Measurements from ENCODE around the gene GPRIN1. TPM values are rescaled to one million over a fixed set of nuclear protein-coding genes. Genes with fewer than 3 reads are reported as not detected.

GPRIN1 gene
- total RNA-seq (2021), result 16.7 and 18.9 TPM in 2 replicates
- percentile 57 among the genes with signal in this experiment for Bru-seq, nascent RNA
- BruChase-seq, experiment 1, labeled RNA remaining after a 2-hour chase, result percentile 62 among the genes with signal in this experiment
- BruChase-seq, experiment 2, labeled RNA remaining after a 6-hour chase, result percentile 66 among the genes with signal in this experiment
- long read RNA-seq, full-length matches to known transcripts, result 31 of 61 reads
- long read RNA-seq, partial matches to known transcripts, result 26 of 61 reads
- long read RNA-seq, other reads (novel, unspliced or antisense), result 4 of 61 reads

DNA sequence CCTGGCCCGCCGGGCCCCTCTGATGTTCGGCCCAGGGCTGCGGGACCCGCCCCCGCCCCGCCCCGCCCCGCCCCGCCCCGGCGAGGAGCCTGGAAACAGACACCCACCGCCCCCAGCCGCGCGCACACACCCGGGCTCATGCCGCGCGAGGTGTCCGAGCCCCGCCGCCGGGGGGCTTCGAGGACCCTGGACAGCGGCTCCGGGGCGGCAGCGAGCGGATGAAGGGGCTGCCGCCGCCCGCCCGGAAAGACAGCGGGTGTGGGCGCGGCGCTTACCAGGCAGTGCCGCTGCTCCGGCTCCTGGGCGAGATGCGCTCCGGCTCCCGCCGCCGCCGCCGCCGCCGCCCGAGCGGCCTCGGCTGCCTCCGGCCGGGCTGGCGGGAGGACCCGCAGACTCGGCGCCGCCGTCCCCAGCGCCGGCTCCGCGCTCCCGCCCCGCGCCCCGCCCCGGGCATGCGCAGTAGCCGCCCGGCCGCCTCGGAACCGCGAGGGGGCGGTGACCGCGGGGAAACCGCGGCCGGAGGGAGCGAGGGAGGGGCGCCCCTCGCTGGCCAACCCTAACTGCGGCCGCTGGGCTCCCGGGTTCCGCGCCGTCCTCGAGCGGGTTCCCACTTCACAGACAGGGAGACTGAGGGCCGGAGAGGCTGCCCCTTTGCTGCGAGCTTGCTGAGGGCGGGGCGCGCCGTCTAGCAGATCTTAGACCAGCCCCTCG lies at the start of gene GPRIN1:
TSS of gene GPRIN1 (minus strand) at position 433 of the 711 bp plus-strand sequence. CDS start 10,322 bp downstream, outside the sequence.
- Histone ChIP-seq H3K9me3 (ENCODE audit: low read depth, low read length, poor library complexity, severe bottlenecking) (no peaks in the 10 kb centered on the region), H3K4me1 (ENCODE audit: insufficient read depth, low read length, poor library complexity, severe bottlenecking) (peaks cover 9% of the 10 kb centered on the region), H3K27ac (ENCODE audit: low read depth, low read length, poor library complexity, severe bottlenecking) (peak within 1 kb of the TSS; percentile 71), H3K36me3 (ENCODE audit: insufficient read depth, low read length, poor library complexity, severe bottlenecking) (no peaks in the 10 kb centered on the region), H3K27me3 (replicated peaks; ENCODE audit: insufficient read depth, low read depth, low read length, poor library complexity) (no peaks in the 10 kb centered on the region), H3K4me3 (ENCODE audit: low read depth, low read length, poor library complexity, severe bottlenecking) (peak within 1 kb of the TSS; percentile 53)
- TF ChIP-seq EZH2 (IDR thresholded peaks at IDR 0.05; ENCODE audit: borderline replicate concordance, low read depth, low read length, poor library complexity, severe bottlenecking), result no peak
- peak; percentile 24; the same call in 1 of the 2 replicates for TF ChIP-seq CTCF (conservative IDR thresholded peaks at IDR 0.05; ENCODE audit: low read depth, low read length)
- POLR2A ChIA-PET (ENCODE audit: low non-redundant PET), result no interaction called here
- CTCF ChIA-PET, result no interaction called here
- BruUV-seq (replicated peaks), result no TSS peak
- peak; percentile 71 for DNase-seq (ENCODE audit: low spot score)
- intact Hi-C loops (cut with micrococcal nuclease; ENCODE audit: unreplicated experiment), result loop anchor here (2.0 kb wide), 1 partner anchor 73 kb away; the partner anchor contains the start of gene RNF44

DNA sequence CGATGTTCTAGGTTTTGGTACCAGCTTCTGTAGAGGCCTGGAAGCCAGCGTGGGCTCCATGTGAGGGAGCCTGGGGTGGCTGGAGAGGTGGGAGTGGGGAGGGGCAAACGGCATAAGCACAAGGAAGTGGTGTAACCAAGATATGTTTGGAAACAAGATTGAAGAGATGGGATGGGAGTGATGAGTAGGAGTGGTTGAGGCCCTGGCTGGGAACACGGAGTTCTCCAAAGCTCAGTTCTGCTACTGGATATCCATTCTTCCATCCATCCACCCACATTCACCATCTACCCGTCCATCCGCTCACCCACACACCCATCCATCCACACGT lies 49.5 kb upstream of the GPRIN1 start:
- Histone ChIP-seq H3K27ac (ENCODE audit: low read depth, low read length, poor library complexity, severe bottlenecking) (no peak overlapping the region), H3K36me3 (ENCODE audit: insufficient read depth, low read length, poor library complexity, severe bottlenecking) (no peaks in the 10 kb centered on the region), H3K27me3 (replicated peaks; ENCODE audit: insufficient read depth, low read depth, low read length, poor library complexity) (no peaks in the 10 kb centered on the region), H3K4me3 (ENCODE audit: low read depth, low read length, poor library complexity, severe bottlenecking) (no peak overlapping the region), H3K4me1 (ENCODE audit: insufficient read depth, low read length, poor library complexity, severe bottlenecking) (no peaks in the 10 kb centered on the region), H3K9me3 (ENCODE audit: low read depth, low read length, poor library complexity, severe bottlenecking) (no peaks in the 10 kb centered on the region)
- TF ChIP-seq EZH2 (IDR thresholded peaks at IDR 0.05; ENCODE audit: borderline replicate concordance, low read depth, low read length, poor library complexity, severe bottlenecking), result no peak
- TF ChIP-seq CTCF (conservative IDR thresholded peaks at IDR 0.05; ENCODE audit: low read depth, low read length), result no peak
- intact Hi-C loops (cut with micrococcal nuclease; ENCODE audit: unreplicated experiment), result loop anchor here (2.0 kb wide), 1 partner anchor 159 kb away; no protein-coding TSS in a partner anchor
- DNase-seq (ENCODE audit: low spot score), result no peak
- POLR2A ChIA-PET (ENCODE audit: low non-redundant PET), result no interaction called here
- no TSS peak for BruUV-seq (replicated peaks)
- CTCF ChIA-PET, result no interaction called here

DNA sequence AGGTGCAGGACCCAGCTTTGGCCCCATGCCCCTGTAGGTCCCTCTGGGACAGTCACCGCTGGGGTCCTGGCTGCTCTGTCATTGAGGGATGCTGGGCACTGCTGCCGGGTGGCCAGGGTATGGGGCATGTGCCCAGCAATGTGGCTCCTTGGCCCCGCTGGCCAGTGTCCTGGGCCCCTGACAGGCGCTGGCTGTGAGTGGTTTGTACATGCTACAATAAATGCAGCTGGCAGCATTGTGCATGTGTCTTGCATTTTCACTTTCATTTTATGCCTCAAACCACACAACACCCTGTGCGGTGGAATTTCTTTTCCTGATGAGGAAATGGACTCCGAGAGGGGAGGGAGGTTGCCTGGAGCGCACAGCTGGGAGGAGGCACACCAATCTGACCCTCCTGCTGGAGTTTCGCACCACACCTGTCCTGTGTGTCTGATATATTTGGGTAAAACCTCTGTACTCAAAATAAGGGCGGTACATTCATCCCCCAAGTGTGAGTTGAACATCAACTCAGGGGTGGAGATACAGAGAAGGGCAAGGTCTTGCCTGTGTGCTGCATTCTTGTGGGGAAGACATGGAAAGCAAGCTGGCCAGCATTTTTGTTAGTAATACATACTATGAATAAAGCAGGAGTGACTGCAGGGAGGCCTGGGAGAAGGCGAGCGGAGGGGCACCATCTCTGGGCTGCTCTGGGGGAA lies 49.0 kb upstream of the GPRIN1 start:
- BruUV-seq (replicated peaks), result no TSS peak
- no peak overlapping the region for H3K4me3 ChIP-seq (ENCODE audit: low read depth, low read length, poor library complexity, severe bottlenecking)
- no peak for DNase-seq (ENCODE audit: low spot score)
- H3K9me3 ChIP-seq (ENCODE audit: low read depth, low read length, poor library complexity, severe bottlenecking), result no peaks in the 10 kb centered on the region
- ChIA-PET CTCF (interaction anchor here (1.3 to 1.7 kb wide), 2 partner anchors 9 to 453 kb away, joined by 4 read pairs; no protein-coding TSS in a partner anchor), POLR2A (ENCODE audit: low non-redundant PET) (no interaction called here)
- no peak overlapping the region for H3K27ac ChIP-seq (ENCODE audit: low read depth, low read length, poor library complexity, severe bottlenecking)
- intact Hi-C loops (cut with micrococcal nuclease; ENCODE audit: unreplicated experiment), result loop anchor here (2.0 kb wide), 1 partner anchor 160 kb away; no protein-coding TSS in a partner anchor
- no peak for TF ChIP-seq CTCF (conservative IDR thresholded peaks at IDR 0.05; ENCODE audit: low read depth, low read length)
- TF ChIP-seq EZH2 (IDR thresholded peaks at IDR 0.05; ENCODE audit: borderline replicate concordance, low read depth, low read length, poor library complexity, severe bottlenecking), result no peak
- H3K36me3 ChIP-seq (ENCODE audit: insufficient read depth, low read length, poor library complexity, severe bottlenecking), result no peaks in the 10 kb centered on the region
- H3K4me1 ChIP-seq (ENCODE audit: insufficient read depth, low read length, poor library complexity, severe bottlenecking), result no peaks in the 10 kb centered on the region
- H3K27me3 ChIP-seq (replicated peaks; ENCODE audit: insufficient read depth, low read depth, low read length, poor library complexity), result no peaks in the 10 kb centered on the region

Data from A673 (cell line).